ENCODE data around the gene SLC22A23. TPM values are rescaled to one million over a fixed set of nuclear protein-coding genes. Genes with fewer than 3 reads are reported as not detected.

Gene SLC22A23
- total RNA-seq, 1 experiment from 2014 or later = 38.2 TPM

GRCh38 chr6:3328796-3329195 lies 128.1 kb downstream of the SLC22A23 start:
- H3K27me3 Mint-ChIP-seq (ENCODE audit: low read depth) = no peaks in the 10 kb centered on the region
- POLR2A ChIA-PET = no interaction called here
- no peak for TF ChIP-seq ZBTB21 (CRISPR knock-in tag; IDR thresholded peaks at IDR 0.05; ENCODE audit: borderline replicate concordance)
- no peak for TF ChIP-seq NFE2L1 (CRISPR knock-in tag; IDR thresholded peaks at IDR 0.05)
- no peak for TF ChIP-seq ZNF138 (CRISPR knock-in tag; conservative IDR thresholded peaks at IDR 0.05)
- TF ChIP-seq ZNF317 (CRISPR knock-in tag; IDR thresholded peaks at IDR 0.05; ENCODE audit: borderline replicate concordance, low read depth) = no peak
- no peak for TF ChIP-seq FOXK1 (CRISPR knock-in tag; IDR thresholded peaks at IDR 0.05)
- no peak for TF ChIP-seq IRF1 (CRISPR knock-in tag; IDR thresholded peaks at IDR 0.05)
- TF ChIP-seq AFF4 (CRISPR knock-in tag; IDR thresholded peaks at IDR 0.05; ENCODE audit: borderline replicate concordance) = no peak
- ATAC-seq (no peak), DNase-seq (ENCODE audit: low spot score) (no peak)
- 0 out of 2 replicates have a peak, but pooled peaks cover 2% of the 10 kb centered on the region for H3K36me3 Mint-ChIP-seq
- no peaks in the 10 kb centered on the region for H3K9me3 Mint-ChIP-seq
- no peak overlapping the region for H3K27ac Mint-ChIP-seq
- H3K4me3 Mint-ChIP-seq = no peak overlapping the region
- peaks cover 73% of the 10 kb centered on the region for H3K4me1 Mint-ChIP-seq
- CTCF ChIA-PET = no interaction called here

GRCh38 chr6:3328145-3328544 lies 128.7 kb downstream of the SLC22A23 start:
- peak overlapping the region; percentile 79; the same call in 1 of the 2 replicates for H3K27ac Mint-ChIP-seq
- 0 out of 2 replicates have a peak, but pooled peaks cover 5% of the 10 kb centered on the region for H3K36me3 Mint-ChIP-seq
- no peak overlapping the region for H3K4me3 Mint-ChIP-seq
- no peak for ATAC-seq
- peaks cover 67% of the 10 kb centered on the region for H3K4me1 Mint-ChIP-seq
- ChIA-PET POLR2A (no interaction called here), CTCF (no interaction called here)
- H3K27me3 Mint-ChIP-seq (ENCODE audit: low read depth) = no peaks in the 10 kb centered on the region
- no peak for TF ChIP-seq JUN (CRISPR knock-in tag; IDR thresholded peaks at IDR 0.05)
- TF ChIP-seq MLX (CRISPR knock-in tag; IDR thresholded peaks at IDR 0.05) = no peak
- no peak for TF ChIP-seq FOXP4 (CRISPR knock-in tag; IDR thresholded peaks at IDR 0.05)
- TF ChIP-seq ZNF425 (CRISPR knock-in tag; conservative IDR thresholded peaks at IDR 0.05) = no peak
- no peak for DNase-seq (ENCODE audit: low spot score)
- H3K9me3 Mint-ChIP-seq = no peaks in the 10 kb centered on the region

GRCh38 chr6:3327403-3327802 lies 129.4 kb downstream of the SLC22A23 start:
- ATAC-seq (no peak), DNase-seq (ENCODE audit: low spot score) (no peak)
- H3K27ac Mint-ChIP-seq = no peak overlapping the region
- H3K4me1 Mint-ChIP-seq = peaks cover 59% of the 10 kb centered on the region
- no peak overlapping the region for H3K4me3 Mint-ChIP-seq
- POLR2A ChIA-PET = no interaction called here
- H3K36me3 Mint-ChIP-seq = 0 out of 2 replicates have a peak, but pooled peaks cover 10% of the 10 kb centered on the region
- no peaks in the 10 kb centered on the region for H3K27me3 Mint-ChIP-seq (ENCODE audit: low read depth)
- CTCF ChIA-PET = no interaction called here
- no peaks in the 10 kb centered on the region for H3K9me3 Mint-ChIP-seq
- TF ChIP-seq CREB1 (CRISPR knock-in tag; IDR thresholded peaks at IDR 0.05) (no peak), STAT6 (CRISPR knock-in tag; conservative IDR thresholded peaks at IDR 0.05; ENCODE audit: low read depth) (no peak), ETV6 (CRISPR knock-in tag; IDR thresholded peaks at IDR 0.05) (no peak)
